WI38 (cell line): ENCODE data around the gene SNX2.
A peak's percentile ranks its signal among the peaks of the same experiment; 100 is the strongest.

ENCODE experiments used
- H3K4me3 ChIP-seq: 2 replicates; pipeline ENCODE4 v1.5.1; 2011; ENCODE audit warnings: low read depth, mild to moderate bottlenecking, control low read depth, low read length
- CTCF ChIP-seq: IDR thresholded peaks from 2 replicates; pipeline ENCODE4 v1.5.1; 2012; ENCODE audit warnings: low read depth, mild to moderate bottlenecking, control low read depth, low read length

The SNX2 gene

DNA sequence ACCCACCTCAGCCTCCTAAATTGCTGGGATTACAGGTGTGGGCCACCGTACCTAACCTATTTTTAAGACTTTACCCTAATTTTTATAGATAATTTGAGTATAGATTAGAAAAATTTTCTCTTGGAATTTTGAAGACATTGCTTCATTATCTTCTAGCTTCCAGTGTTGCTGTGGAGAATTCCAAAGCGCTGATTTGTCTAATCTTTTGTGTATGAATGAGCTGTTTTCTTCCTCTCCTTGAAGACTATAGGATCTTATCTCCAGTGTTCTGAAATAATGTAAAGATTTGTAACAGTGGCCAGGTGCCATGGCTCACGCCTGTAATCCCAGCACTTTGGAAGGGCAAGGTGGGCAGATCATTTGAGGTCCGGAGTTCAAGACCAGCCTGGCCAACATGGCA is 64.9 kb downstream of the SNX2 start:
- H3K4me3 ChIP-seq, result no peak overlapping the region
- no peak for TF ChIP-seq CTCF

GRCh38 chr5:122842016-122842580 is 67.2 kb downstream of the SNX2 start:
- no peak overlapping the region for H3K4me3 ChIP-seq
- TF ChIP-seq CTCF, result no peak

- H3K4me3 ChIP-seq, result peak overlapping the region; percentile 82
- no peak for TF ChIP-seq CTCF
Measured at GRCh38 chr5:122844136-122844909, 69.4 kb downstream of the SNX2 start.

DNA sequence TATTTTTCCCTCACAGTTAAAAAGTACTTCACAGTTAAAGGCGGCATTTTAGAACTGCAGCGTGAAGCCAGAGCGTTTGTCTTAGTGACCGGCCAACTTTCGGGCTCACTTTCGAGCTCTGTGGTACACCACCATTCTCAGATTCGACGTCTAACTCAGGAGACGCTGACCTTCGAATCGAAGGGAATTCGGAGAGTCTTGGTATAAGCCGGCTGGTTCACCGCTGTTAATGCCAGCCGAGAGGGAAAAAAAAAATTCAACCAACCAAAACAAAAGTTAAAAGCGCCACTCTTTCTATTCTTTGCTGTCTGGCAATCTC is 70.0 kb downstream of the SNX2 start:
- H3K4me3 ChIP-seq, result peak overlapping the region; percentile 82

DNA sequence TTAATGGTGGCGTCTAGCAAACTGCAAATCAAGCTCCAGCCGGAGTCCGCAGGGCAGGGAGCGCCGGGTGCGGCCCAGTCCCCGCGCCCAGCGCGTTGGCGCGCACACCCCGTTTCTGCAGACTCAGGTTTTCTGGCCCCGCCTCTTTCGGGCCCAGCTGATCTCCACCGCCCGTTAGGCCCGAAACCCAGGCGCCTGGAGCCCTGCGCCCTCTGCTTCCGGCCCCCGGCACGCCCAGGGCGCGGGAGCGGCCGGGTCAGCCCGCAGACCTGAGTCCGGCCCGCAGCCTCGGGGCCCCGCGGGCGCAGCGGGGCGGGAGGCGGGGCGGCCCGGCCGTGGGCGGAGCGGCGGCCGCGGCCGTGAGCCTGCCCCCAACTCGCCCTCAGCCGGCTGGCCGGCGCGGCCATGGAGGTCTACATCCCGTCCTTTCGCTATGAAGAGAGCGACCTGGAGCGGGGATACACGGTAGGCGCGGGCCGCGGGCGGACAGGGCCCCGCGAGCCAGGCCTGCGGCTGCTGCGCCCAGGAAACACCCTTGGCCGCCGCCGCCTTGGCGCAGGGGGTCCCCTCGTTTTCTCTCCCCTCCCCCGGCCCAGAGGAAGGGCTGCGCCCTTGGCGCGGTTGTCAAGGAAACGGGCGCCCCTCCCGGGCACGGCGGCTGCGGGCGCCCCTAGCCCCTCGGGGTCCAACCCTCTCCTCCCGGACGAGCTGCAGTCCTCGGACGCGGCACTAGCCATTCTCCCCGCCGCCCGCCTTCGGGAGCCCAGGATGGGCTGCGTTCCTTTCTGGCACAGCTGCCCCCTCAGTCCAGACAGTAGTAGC is 70.6 kb downstream of the SNX2 start, which contains the start of gene SNX24:
Gene SNX24, plus strand, starts transcription at position 385 of the 822 bp plus-strand sequence. Its CDS starts 21 bp downstream, at position 406.
- peak within 1 kb of the TSS; percentile 82 for H3K4me3 ChIP-seq
- no peak for TF ChIP-seq CTCF

More for the DNA sequence above, 70.0 kb downstream of the SNX2 start:
- no peak for TF ChIP-seq CTCF

DNA sequence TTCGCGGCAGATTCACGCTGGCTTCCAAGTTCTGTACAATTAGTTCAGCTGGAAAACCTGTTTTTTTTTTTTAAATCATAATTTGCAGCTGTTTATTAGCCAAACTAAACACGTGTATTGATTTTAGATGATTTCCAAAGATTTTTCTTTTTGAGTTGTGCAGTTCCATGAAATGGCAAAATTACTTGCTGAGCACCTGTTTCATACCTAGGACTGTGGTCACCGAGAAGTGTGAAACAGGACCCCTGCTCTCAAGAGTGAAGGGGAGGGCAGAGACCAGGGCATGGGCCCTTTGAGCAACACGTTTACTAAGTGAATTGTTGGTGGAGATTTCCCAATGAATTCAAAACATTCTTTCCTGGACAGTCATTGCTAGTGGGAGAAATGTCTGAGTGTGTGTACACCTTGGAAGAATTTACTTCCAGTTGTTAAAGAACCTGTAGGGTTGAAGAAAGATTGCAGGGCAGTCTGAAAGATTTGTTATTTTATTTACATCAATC is 71.2 kb downstream of the SNX2 start:
- TF ChIP-seq CTCF, result no peak
- H3K4me3 ChIP-seq, result peak overlapping the region; percentile 82
